DMS79 (cell line): ENCODE data around the gene OR2L13.
"Not testable (repeated sequence)": the region's sequence is repeated elsewhere in the genome, so short reads cannot be mapped to it uniquely, and the experiment has no call there.

Source experiments
- DNase-seq: peaks from one replicate; lab custom pipeline; 2025; lab: John Stamatoyannopoulos, UW

OR2L13 gene, protein sequence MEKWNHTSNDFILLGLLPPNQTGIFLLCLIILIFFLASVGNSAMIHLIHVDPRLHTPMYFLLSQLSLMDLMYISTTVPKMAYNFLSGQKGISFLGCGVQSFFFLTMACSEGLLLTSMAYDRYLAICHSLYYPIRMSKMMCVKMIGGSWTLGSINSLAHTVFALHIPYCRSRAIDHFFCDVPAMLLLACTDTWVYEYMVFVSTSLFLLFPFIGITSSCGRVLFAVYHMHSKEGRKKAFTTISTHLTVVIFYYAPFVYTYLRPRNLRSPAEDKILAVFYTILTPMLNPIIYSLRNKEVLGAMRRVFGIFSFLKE

GRCh38 chr1:248094884-248095283 is at the start of gene OR2L13:
OR2L13 (plus strand) TSS chr1:248095184; CDS start chr1:248099376, 4,192 bp downstream.
- no peak for DNase-seq

GRCh38 chr1:248045209-248045608 is 49.8 kb upstream of the OR2L13 start:
- no peak for DNase-seq

GRCh38 chr1:248046536-248046935 is 48.4 kb upstream of the OR2L13 start, which contains the start of gene OR2L3:
OR2L3 (plus strand) TSS chr1:248046836; CDS start chr1:248060682, 13,846 bp downstream.
- no peak for DNase-seq

DNA sequence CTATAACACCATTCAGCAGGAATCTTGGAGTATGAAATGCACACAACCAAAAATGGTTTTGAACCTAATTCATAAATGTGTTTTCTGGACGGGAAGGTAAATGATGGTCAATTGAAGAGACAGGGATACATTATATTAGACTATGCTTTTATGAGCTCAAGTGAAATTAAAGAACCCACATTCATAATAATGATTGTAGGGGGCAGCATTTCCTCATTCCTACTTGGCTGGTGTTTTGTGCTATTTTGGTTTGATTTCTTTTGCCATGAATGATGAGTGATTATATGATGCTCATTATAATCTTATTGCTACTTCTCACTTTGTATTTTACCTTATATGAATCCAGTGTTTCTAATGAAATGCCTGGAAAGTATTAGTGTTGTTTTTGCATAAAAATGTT is 48.0 kb upstream of the OR2L13 start:
- DNase-seq = no peak

- no peak for DNase-seq
Observed at GRCh38 chr1:248054671-248055070, 40.3 kb upstream of the OR2L13 start.

DNA sequence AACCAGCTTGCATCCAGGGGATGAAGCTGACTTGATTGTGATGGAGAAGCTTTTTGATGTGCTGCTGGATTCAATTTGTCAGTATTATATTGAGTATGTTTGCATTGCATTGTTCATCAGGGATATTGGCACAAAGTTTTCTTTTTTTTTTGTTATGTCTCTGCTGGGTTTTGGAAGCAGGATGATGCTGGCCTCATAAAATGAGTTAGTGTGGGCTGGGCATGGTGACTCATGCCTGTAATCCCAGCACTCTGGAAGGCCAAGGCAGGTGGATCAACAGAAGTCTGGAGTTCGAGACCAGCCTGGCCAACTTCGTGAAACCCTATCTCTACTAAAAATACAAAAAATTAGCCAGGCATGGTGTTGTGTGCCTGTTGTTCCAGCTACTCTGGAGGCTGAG is 39.7 kb upstream of the OR2L13 start:
- no peak for DNase-seq

DNA sequence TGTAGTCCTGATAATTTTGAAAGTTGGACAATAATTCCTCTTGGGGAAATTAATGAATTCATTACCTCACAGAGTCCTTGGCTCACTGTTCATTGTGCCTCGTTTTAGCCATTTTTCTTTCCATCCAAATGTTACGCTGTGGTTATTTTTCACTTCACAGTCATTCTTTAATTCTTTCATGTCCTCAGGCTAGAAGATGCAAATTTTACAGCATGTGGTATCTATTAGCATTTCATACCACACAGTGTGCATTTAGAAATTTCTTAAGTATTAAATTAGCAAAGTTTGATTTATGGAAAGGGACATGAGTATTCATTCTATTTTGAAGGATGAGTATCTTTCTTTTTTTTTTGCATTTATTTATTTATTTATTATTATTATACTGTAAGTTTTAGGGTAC is 29.9 kb upstream of the OR2L13 start:
- DNase-seq = no peak

DNA sequence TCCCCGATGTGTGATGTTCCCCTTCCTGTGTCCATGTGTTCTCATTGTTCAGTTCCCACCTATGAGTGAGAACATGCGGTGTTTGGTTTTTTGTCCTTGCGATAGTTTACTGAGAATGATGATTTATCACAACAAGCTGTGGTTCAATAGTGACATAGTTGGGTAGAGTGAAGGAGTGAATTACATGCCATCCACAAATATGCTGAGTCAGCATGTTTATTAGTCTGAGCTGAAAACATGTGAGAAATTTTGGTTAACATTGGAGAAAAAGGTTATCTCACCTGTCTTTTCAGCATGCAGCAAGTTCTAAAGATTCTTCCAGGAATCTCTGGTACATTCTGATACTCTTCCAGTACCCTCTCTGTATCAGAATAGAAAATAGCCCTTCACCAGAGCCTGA is 29.4 kb upstream of the OR2L13 start:
- no peak for DNase-seq

- not testable (repeated sequence) for DNase-seq
Observed at GRCh38 chr1:248083864-248084263, 11.1 kb upstream of the OR2L13 start.

- no peak for DNase-seq
Observed at GRCh38 chr1:248098529-248098928, 3.5 kb downstream of the OR2L13 start.

DNA sequence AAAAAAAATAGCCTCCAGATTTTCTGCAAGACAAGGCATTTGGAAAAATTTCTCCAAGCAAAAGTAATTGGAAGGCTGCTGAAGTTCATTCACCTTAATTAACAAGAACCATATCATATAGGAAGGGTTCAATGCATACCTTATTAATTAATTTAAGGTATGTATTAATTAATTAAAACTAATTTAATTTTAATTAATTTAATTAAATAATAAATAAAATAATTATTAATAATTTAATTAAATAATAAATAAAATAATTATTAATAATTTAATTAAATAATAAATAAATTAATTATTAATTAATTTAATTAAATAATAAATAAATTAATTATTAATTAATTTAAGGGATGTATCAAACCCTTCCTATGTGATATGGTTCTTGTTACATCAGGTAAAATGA is 7.9 kb downstream of the OR2L13 start:
- DNase-seq = no peak

DNA sequence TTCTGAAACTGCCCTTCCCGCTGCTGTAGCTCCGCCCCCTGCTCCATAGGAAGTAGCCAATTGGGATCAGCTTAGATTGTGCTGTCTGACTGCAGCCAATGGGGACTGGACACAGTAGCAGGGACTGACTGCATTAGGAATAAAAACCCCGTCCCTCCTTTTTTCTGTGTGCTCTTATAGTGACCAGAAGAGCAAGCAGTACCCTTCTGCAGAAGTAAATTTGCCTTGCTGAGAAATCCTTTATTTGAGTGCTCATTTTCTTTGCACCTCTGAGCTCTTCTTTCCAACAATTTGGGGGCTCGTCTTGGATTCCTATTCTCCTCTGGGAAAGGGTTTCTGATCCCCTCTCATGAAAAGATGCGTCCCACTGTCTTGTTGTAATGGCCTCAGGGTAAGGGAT is 16.2 kb downstream of the OR2L13 start:
- DNase-seq = no peak

- DNase-seq = no peak
Observed at GRCh38 chr1:248114890-248115289, 19.9 kb downstream of the OR2L13 start.

DNA sequence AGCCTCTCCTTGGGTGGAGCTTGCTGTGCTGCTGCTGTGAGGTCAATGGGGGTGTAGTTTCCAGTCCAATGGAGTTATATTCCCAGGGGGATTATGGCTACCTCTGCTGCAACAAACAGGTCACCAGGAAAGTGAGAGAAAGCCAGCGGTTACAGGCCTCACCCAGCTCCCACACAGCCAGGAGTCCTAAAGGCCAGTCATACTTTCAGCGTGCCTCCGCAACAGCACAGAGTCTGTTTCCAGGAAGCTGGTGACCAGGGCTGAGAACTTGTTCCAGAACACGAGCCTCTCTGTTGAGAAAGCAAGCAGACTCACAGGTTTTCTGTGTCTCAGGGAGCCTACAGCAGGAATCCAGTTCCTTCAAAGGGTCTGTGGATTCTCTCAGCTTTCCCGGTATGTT is 32.7 kb downstream of the OR2L13 start:
- no peak for DNase-seq

DNA sequence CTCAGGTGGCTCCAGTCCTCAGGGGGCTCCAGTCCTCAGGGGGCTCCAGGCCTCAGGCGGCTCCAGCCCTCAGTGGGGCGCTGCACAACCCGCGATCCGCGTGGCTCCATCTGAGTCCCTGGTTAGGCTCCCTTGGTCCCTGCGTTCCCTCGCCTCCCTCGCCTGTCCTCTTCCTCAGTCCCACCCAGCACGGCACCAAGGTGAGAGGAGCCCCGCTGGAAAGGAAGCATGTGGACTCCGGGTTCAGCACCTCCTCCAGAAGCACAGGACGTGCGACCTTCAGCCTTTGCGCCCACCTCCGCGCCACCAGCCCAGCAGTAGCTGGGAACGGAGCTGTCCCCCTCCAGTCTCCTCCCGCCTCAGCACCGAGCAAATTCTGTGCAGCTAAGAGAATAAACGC is 41.8 kb downstream of the OR2L13 start:
- no peak for DNase-seq

GRCh38 chr1:248140846-248141245 is 45.9 kb downstream of the OR2L13 start:
- no peak for DNase-seq

- DNase-seq = no peak
Observed at GRCh38 chr1:248143311-248143710, 48.3 kb downstream of the OR2L13 start.

DNA sequence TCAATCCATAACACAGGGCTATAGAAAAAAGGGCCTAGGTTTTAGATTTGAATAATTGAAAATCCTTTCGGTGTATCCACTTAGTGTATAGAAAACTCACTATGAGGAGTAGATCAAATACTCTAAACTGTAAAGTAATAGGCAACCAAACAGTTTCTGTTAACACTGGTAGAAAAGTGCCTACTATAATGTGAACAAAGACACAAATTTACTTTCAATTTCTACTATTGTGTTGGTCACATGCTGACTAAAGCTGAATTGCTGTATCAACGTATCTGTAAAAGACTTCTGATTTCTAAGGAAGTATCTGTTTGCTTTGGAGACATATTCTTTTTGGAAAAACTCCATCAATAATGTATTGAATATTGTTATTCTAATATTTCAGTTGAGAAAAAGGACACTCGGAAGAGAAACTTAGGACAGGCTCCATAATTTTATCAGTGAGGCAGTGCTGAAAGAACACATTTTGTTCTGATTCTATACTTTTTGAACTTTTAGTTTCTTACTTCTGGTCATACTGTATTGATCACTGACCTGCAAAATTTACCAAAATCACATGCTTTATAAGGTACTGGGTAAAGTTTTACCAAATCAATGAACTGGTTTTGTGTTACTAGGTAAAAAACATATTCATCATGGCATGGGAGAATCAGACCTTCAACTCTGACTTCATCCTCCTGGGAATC is 49.7 kb downstream of the OR2L13 start, which contains the start of gene OR2M5:
Gene OR2M5, plus strand, starts transcription at position 636 of the 686 bp plus-strand sequence. Its CDS starts 0 bp downstream, at position 636.
- no peak for DNase-seq
